OCI-LY3 (cell line): ENCODE measurements around the gene ALKAL2.

Source experiments
- CTCF ChIP-seq: fragments of 200-600, 300-600 bp; sonication (generic); IDR thresholded peaks from 2 replicates; pipeline ENCODE4 v1.5.1; 2014; ENCODE audit warnings: antibody characterized with exemption, low read length, low read depth
- EZH2phosphoT487 ChIP-seq: fragments of 200-600 bp; shearing (Covaris generic); IDR thresholded peaks from 2 replicates; pipeline ENCODE4 v1.6.1; 2018; ENCODE audit warnings: antibody characterized with exemption, mixed run types, low read depth

GRCh38 chr2:319059-319600, 31.2 kb upstream of the ALKAL2 start:
- TF ChIP-seq CTCF (no peak), EZH2phosphoT487 (no peak)
